HG02973 (cell line): ENCODE results near the gene RASD2.

Source experiments
- ATAC-seq: cut with Tn5 transposase; IDR thresholded peaks from one replicate; pipeline ENCODE4 v1.9.1; 2021; ENCODE audit warnings: moderate library complexity; ENCODE audit not compliant: unreplicated experiment

Gene RASD2

DNA sequence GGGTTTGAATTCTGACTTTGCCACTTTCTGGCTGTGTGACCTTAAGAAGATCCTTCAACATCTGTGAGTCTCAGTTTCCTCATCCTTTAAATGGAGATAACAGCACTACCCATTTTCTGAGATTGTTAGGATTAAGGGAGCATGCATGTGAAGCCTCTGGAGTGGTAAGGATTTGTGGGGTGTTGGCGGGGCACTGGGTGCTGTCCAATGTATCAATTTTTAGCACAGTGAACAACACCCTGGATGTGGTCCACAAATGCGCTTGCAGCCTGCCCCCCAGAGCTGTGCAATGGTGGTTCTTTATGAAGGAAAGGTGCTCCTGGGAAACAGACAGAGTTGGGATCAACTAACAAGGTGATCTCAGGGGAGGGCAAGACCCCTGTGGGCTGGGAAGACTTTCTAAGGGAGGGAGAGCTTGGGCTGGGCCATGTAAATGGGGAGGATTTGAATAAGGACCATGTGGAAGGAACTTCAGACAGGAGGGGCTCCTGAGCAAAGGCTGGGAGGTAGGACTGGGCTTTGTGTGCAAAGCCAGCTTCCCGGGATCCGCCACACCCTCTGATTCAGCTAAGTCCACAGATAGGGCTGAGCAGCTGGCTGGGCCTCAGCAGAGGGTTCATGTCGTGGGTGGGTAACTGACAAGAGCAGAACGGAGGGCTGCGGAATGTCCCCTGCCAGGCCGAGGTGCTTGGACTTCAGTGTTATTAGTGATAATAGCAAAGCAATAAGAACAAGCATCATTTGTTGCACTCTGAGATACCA is 22.7 kb upstream of the RASD2 start:
- no peak for ATAC-seq

GRCh38 chr22:35518811-35519210 is 21.8 kb upstream of the RASD2 start:
- ATAC-seq = no peak

- no peak for ATAC-seq
Observed at GRCh38 chr22:35519306-35520000, 21.2 kb upstream of the RASD2 start.

DNA sequence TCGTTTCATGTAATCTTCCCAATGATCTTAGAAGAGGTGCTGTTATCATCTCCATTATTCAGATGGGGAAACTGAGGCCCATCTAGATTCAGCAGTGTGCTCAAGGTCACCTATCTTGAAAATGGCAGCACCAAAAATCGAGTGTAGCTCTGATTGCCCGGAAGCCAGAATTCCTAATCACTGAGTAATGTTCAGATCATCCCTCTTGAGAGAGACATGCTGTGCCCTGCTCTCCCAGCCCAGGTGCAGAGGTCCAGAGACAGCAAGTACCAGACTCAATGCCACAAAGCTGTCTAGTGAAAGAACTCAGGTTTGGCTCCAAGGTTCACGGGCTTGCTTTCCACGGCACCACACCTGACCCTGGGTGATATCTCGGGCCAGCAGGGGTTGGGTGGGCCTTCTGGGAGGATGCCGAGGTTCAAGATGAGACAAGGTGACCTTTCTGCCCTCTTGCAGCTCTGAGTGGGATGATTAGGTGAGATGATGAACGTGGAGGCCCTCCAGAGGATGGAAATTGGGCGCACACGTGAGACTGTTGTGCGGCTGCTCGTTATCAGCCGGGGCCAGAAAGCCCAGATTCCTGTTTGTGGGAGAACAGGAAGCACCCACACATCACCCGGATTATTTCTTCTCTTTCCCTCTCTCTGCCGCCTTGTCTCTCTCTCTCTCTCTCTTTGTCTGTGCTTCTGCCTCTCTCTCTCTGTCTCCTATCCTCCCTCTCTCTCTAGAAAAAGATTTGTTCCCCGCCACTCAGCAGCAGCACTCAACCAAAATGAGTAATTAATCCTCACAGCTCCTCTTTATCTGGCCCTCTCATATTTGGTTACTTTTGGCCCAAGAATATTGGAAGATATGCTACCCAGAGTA is 19.0 kb upstream of the RASD2 start:
- ATAC-seq = no peak

GRCh38 chr22:35522225-35523149 is 18.1 kb upstream of the RASD2 start:
- ATAC-seq = no peak

DNA sequence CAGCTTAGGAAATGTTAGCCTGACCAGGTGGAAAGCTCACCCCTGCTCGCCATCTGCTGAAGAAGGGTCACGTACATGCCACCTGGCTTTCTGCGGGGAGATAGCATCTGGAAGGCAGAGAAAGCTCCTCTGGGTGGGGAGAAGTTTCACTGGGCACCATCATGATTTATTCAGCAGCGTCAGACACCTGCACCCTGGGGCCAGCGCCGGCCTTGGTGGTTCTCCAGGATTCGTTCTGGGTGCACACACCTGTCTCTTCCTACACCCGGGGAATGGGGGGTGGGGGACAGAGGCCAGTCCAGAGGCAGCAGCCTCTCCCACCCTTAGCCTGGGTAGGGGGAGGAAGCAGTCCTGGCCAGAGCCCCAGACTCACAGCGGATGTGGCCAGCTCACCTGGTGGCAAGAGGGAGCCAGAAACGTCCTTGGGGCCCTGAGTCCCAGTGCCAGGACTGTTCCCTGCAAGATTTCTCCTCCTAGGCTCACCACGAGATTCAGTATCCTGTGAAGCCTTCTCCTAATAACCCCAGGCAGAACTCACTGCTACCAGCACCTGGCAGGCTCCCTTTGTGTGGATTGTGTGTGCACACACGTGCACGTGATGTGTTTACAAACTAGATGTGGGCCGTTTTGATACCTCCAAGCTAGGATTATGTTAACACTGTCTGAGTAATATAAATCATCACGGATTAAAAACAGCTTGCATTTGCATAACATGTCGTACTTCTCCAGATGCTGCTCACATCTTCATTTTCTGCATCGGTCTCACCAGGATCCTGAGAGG is 17.3 kb upstream of the RASD2 start:
- ATAC-seq = no peak

DNA sequence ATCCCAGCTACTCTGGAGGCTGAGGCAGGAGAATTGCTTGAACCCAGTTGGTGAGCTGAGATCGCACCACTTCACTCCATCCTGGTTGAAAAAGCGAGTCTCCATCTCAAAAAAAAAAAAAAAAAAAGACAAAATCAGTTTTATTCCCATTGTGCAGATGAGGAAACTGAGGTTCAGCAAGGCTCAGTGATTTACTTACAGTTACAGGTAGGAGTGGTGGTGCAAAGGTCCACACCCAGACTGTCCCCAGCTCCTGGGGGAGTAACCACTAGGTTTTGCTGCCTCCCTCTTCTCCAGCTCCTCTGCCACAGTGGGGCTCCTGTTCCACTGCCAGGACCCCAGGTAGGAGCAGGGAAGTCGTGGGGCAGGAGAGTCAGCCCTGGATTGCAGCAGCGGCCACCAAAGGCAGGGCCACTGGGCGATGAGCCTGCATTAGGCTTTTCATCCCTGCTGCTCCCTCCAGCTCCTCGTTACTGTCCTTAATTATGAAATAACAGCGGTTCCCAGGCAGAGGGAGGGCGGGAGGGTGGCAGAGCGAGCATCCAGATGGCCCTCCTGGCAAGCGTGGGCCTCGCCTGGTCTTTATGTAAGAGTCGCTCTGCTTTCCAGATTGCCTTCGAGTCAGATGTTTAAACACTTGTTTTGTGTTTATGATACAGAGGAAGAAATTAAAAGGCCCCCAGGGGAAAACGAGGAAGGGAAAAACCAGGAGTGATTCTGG is 15.5 kb upstream of the RASD2 start:
- ATAC-seq = no peak

DNA sequence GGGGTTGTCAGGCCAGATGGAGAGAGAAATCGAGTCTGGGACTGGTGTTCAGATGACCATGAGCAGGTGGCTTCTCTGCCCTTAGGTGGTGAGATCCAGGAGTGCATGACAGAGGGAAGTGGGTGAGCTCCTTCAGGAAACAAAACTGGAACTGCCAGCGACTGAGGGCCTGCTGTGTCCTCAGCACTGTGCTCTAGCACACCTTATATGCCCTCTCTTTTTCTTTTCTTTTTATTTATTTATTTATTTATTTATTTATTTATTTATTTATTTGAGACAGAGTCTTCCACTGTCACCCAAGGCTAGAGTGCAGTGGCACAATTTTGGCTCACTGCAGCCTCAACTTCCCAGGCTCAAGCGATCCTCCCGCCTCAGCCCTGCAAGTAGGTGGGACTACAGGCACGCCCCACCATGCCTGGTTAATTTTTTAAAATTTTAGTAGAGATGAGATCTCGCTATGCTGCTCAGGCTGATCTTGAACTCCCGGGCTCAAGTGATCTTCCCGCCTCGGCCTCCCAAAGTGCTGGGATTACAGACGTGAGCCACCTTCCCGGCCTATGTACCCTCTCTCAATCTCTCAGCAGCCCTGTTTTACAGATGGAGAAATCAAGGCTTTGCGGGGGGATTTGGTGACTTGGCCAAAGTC is 14.8 kb upstream of the RASD2 start:
- no peak for ATAC-seq

DNA sequence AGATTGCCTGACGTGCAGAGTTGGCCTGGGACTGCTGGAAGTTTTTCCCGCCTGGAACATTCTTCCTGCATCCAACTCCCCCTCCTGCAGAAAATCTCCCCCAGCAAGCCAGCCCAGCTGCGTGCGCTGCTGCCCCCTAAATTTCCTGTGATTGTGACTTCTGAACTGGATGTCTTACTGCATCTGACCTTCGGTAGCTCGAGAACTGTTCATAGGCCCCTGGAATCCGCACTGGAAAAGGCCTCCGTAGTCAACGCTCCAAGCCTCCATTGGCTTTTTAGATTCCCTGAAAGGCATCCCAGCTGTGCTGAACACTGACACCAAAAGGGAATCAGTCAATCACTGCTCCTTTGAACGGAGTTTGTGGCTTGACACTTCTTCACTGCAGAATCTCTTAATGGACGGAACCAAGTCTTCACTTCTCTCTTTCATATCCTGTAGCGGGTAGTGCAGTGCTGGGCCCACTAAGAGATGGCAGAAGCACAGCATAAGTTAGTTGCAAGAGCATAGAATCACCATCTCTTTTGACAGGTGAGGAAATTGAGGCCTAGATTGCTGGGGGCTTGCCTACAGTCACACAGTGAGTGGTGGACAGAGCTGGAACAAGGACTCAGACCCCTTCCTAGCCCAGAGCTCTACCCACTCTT is 14.2 kb upstream of the RASD2 start:
- no peak for ATAC-seq

- ATAC-seq = no peak
Observed at GRCh38 chr22:35528927-35529326, 11.7 kb upstream of the RASD2 start.

DNA sequence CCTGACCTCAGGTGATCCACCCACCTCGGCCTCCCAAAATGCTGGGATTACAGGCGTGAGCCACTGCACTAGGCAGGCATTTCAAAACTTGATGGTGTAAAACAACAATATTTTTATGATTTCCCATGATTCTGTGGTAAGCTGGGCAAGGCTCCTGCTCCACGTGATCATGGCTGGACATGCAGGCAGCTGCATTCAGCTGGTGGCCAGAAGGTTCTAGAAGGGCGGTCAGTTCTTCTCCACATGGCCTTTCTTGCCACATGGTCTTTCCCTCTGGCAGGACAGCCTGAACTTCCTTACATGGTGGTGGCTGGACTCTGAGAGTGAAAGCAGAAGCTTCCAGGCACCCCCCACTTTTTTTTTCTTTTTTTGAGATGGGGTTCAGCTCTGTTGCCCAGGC is 9.9 kb upstream of the RASD2 start:
- ATAC-seq = no peak

- ATAC-seq = no peak
Observed at GRCh38 chr22:35531202-35531601, 9.4 kb upstream of the RASD2 start.

GRCh38 chr22:35531676-35532075 is 9.0 kb upstream of the RASD2 start:
- no peak for ATAC-seq

DNA sequence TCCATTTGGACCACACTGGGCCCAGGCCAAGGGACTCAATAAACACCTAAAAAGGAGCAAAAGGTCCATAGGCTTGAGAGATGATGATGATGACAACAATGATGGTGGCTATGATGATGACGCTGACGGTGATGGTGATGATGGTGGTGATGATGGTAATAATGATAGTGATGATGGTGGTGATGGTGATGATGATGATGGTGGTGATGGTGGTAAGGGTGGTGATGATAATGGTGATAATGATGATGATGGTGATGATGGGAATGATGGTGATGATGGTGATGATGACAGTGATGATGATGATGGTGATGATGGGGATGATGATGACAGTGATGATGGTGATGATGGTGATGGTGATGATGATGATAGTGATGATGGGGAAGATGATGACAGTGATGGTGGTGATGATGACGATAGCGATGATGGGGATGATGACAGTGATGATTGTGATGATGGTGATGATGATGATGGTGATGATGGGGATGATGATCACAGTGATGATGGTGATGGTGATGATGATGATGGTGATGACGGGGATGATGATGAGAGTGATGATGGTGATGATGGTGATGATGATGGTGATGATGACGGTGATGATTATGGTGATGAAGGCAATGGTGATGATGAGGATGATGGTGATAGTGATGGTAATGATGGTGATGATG is 7.1 kb upstream of the RASD2 start:
- ATAC-seq = no peak

DNA sequence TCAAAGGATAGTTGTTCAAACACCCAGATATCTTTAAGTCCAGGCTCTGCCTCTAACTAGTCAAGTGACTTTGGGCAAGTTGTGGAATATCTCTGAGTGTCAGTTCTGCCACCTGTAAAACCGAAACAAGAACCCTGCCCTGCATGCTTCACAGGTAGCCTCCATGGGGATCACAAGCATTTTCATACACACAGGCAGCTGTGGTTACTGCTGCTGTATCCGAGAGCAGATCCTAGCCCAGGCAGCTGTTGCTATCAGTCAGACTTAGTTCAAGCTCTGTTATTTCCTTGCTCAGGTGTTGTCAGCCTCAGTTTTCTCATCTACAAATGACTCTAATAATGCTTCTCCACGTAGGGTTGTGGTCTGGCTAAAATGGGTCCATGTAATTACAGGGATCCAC is 6.5 kb upstream of the RASD2 start:
- ATAC-seq = no peak

DNA sequence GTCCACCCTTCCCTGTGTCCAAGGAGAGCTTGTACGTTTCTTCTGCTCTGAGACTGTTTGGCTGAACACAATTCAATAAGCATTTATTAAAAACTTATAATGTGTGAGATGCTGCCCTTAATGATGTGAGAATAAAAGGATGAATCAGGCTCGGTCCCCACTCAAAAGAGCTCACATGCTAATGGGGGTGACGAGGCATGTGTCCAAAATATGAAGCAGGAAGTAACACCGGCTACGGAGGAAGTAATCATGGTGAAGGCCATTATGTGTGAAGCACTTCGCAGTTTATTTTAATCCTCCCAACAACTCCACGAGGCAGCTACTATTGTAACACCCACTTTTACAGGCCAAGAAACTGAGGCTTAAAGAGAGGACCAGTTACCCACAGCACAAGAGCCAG is 3.4 kb upstream of the RASD2 start:
- ATAC-seq = no peak

GRCh38 chr22:35538801-35539321 is 1.8 kb upstream of the RASD2 start:
- no peak for ATAC-seq
